ENCODE results near the gene PCDHGA12.

The PCDHGA12 gene

DNA sequence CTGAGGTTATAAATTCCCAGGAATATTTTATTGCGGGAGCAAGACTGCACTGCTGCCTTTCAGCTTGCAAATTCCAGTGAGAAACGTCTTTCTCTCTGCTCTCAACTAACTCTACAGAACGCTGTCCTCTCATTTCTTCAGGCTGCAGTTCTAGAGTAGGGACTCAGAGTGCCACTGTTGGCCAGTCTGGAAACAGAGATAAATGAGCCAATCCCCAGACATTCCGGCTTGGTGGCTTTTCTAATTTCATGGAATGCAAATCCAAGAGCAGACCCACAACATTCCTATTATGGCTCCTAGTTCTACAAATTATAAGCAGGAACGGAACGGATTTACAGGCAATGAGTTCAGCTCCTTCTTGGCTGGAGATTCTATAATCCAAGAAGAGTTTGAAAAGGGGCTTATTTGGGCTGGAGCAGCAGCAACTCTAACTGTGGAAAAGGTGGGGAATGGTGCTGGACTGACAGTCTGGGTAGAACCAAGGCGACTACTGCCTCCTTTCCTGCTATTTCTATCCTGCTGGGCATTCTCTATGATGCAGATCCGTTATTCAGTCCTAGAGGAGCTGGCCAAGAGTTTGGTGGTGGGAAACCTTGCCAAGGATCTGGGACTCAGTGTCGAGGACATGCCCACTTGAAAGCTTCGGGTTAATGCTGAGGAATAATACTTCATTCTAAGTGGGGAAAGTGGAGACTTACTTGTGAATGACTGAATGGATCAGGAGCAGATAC lies 9.3 kb downstream of the PCDHGA12 start:
- no peak for DNase-seq (ENCODE audit: low read depth)

DNA sequence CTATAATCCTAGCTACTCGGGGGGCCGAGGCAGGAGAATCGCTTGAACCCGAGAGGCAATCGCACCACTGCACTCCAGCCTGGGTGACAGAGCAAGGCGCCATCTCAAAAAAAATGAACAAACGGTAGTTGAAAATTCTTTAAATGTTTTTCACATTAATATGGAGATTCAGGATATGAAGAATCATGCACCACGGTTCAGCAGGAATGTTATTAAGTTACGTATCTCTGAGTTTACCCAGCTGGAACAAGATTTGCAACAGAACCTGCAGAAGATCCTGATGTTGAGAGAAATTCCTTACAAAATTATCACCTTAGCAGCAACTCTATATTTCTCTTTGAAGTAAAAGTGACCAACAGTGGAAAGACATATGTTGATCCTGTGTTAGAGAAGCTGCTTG lies 10.0 kb downstream of the PCDHGA12 start:
- DNase-seq (ENCODE audit: low read depth), result no peak

DNA sequence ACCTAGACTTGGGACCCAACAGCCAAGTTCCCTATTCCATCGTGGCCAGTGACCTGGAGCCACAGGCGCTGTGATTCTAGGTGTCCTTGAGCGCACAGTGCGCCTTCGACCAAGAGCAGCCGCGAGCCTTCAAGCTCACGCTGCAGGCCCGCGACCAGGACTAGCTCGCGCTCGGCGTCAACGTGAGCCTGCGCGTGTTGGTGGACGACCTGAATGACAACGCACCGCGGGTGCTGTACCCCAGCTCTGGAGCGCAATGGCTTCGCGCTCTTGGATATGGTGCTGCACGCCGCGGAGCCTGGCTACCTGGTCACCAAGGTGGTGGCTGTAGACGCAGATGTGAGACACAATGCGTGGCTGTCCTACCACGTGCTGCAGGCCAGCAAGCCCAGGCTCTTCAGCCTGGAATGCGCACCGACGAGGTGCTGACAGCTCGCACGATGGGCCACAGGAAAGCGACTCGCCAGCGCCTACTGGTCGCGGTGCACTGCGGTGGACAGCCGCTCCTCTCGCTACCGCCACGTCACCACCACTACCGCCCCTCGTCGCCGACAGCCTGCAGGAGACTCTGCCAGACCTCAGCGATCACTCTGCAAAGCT lies 11.4 kb downstream of the PCDHGA12 start:
- no peak for DNase-seq (ENCODE audit: low read depth)

DNA sequence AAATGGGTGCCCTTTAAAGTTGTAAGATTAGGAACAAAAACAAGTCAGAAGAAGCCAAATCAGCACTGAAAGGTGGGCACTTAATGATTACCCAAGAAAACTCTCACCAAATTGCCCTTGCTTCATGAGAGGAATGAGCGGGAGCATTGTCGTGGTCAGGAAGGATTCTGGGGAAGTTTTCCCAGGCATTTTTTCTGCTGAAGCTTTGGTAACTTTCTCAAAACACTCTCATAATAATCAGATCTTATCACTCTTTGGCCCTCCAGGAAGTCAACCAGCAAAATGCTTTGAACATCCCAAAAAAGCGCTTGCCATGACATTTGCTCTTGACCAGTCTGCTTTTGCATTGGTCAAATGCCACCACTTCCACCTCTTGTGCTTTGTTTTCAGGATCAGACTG lies 35.0 kb downstream of the PCDHGA12 start:
- DNase-seq (ENCODE audit: low read depth), result no peak

DNA sequence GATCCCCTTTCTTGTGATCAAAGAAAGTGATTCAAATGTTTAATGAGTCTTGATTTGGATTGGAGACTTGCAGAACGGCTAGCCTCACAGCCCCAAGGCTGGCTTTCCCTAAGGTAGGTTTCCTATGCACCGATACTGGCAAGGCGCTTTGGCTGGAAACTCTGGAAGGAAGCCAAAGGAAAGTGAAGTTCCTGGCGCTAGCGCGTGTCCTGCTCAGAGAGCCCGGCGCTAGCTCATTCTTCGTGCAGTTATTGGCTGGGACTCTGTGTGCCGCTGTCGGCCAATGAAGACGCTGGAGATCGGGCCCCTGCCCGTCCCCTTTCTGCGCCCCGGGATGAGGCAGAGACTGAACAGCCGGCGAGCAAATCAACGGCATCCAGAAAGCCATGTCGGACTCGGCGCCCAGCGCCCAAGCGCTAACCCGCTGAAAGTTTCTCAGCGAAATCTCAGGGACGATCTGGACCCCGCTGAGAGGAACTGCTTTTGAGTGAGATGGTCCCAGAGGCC lies 45.4 kb downstream of the PCDHGA12 start, which contains the start of gene PCDHGC3:
PCDHGC3 (plus strand) TSS at position 342 of the 507 bp plus-strand sequence; CDS start at position 493, 151 bp downstream.
- no peak for DNase-seq (ENCODE audit: low read depth)

DNA sequence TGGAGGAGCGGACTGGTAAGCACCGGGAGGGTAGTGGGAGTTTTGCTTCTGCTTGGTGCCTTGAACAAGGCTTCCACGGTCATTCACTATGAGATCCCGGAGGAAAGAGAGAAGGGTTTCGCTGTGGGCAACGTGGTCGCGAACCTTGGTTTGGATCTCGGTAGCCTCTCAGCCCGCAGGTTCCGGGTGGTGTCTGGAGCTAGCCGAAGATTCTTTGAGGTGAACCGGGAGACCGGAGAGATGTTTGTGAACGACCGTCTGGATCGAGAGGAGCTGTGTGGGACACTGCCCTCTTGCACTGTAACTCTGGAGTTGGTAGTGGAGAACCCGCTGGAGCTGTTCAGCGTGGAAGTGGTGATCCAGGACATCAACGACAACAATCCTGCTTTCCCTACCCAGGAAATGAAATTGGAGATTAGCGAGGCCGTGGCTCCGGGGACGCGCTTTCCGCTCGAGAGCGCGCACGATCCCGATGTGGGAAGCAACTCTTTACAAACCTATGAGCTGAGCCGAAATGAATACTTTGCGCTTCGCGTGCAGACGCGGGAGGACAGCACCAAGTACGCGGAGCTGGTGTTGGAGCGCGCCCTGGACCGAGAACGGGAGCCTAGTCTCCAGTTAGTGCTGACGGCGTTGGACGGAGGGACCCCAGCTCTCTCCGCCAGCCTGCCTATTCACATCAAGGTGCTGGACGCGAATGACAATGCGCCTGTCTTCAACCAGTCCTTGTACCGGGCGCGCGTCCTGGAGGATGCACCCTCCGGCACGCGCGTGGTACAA lies 46.0 kb downstream of the PCDHGA12 start:
- DNase-seq (ENCODE audit: low read depth), result no peak

DNA sequence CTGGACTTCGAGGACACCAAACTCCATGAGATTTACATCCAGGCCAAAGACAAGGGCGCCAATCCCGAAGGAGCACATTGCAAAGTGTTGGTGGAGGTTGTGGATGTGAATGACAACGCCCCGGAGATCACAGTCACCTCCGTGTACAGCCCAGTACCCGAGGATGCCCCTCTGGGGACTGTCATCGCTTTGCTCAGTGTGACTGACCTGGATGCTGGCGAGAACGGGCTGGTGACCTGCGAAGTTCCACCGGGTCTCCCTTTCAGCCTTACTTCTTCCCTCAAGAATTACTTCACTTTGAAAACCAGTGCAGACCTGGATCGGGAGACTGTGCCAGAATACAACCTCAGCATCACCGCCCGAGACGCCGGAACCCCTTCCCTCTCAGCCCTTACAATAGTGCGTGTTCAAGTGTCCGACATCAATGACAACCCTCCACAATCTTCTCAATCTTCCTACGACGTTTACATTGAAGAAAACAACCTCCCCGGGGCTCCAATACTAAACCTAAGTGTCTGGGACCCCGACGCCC lies 46.8 kb downstream of the PCDHGA12 start:
- DNase-seq (ENCODE audit: low read depth), result no peak

DNA sequence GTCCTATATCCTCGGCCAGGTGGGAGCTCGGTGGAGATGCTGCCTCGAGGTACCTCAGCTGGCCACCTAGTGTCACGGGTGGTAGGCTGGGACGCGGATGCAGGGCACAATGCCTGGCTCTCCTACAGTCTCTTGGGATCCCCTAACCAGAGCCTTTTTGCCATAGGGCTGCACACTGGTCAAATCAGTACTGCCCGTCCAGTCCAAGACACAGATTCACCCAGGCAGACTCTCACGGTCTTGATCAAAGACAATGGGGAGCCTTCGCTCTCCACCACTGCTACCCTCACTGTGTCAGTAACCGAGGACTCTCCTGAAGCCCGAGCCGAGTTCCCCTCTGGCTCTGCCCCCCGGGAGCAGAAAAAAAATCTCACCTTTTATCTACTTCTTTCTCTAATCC lies 47.5 kb downstream of the PCDHGA12 start:
- no peak for DNase-seq (ENCODE audit: low read depth)

DNA sequence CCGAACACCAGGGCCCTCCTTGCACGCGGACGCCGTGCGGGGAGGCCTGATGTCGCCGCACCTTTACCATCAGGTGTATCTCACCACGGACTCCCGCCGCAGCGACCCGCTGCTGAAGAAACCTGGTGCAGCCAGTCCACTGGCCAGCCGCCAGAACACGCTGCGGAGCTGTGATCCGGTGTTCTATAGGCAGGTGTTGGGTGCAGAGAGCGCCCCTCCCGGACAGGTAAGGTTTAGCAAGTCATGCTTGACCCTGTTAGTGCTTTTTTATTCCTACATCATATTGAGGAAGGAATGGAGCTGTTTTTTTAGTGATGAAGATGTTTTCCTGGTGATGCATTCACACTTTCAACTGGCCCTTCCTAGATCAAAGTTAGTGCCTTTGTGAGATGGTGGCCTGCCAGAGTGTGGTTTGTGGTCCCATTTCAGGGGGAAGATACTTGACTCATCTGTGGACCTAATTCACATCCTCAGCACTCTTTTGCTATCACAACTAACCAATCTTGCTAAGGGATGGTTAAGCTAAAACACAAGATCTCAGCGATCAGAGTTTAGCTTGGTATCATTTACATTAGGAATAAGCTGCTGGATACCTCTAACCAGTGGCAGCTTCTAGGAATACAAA lies 48.1 kb downstream of the PCDHGA12 start:
- no peak for DNase-seq (ENCODE audit: low read depth)

DNA sequence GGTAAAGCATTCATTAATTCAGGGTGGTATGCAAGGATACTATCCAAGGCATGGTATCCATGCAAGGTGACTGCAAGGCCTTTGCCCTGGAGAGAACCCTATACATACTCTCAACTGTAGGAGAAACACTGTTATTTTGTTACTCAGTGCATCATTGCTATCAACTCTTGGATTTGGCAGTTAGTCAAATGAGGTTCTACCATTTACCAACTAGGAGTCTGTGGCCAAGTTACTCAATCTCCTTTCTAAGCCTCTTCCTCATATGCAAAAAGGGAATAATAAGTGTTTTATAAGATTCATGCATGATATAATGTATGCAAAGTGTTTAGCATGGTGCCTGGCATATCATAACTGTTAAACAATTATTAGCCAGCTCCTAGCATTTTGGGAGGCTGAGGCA lies 49.5 kb downstream of the PCDHGA12 start:
- DNase-seq (ENCODE audit: low read depth), result no peak

Measured in activated T-cell treated with anti-CD3 and anti-CD28 coated beads for 1 hour (primary cell).